HCT116 (cell line): ENCODE data around the gene GPC5. TPM values are rescaled to one million over a fixed set of nuclear protein-coding genes. Genes with fewer than 3 reads are reported as not detected.

Experiments
- ATAC-seq: fragments of 200-7000 bp; cut with Tn5 transposase; 2 replicates; pipeline ENCODE4 v1.9.1; 2020; ENCODE audit warnings: mild to moderate bottlenecking, moderate library complexity
- BruUV-seq: library from RNA; stranded (reverse); fragments of 400-500 nt; replicated peaks from 2 replicates; lab custom pipeline; 2021; lab: Mats Ljungman, UMichigan
- CTCF ChIA-PET: fragments of 300-600 bp; sonication (Branson Sonifier 250); formaldehyde crosslinking; loops from one replicate; lab custom pipeline; 2021; ENCODE audit warnings: antibody characterized with exemption; lab: Charles Lee
- POLR2A ChIA-PET: fragments of 300-600, 350-600 bp; sonication (Branson Sonifier 250); formaldehyde crosslinking; loops from one replicate; lab custom pipeline; 2021; ENCODE audit warnings: antibody characterized with exemption; lab: Charles Lee
- RAD21 ChIA-PET, 2 experiments: fragments of 300-600 bp; sonication (Branson Sonifier 250); formaldehyde crosslinking; loops; one replicate each; lab custom pipeline; 2023; ENCODE audit warnings: low total read pairs in 2 of 2; ENCODE audit not compliant: uncharacterized antibody in 2 of 2, unreplicated experiment in 2 of 2, low non-redundant PET in 1 of 2; lab: Charles Lee
- DNase-seq: peaks from one replicate; pipeline ENCODE4 v3.0.0-alpha.2; 2010; ENCODE audit warnings: low read depth, low spot score
- H2AFZ ChIP-seq: fragments of 200-600 bp; shearing (Covaris generic), sonication (generic); 2 replicates; pipeline ENCODE4 v1.6.1; 2017; ENCODE audit warnings: low read depth, mixed run types, mixed read lengths, antibody characterized with exemption, low read length; ENCODE audit not compliant: poor library complexity, severe bottlenecking
- H3K27ac ChIP-seq: 2 replicates; pipeline ENCODE4 v1.5.1; 2012; ENCODE audit warnings: low read depth, low read length
- H3K27me3 ChIP-seq: fragments of 200-600 bp; sonication (generic); 2 replicates; pipeline ENCODE4 v1.6.1; 2016; ENCODE audit warnings: mixed run types, low read length, mixed read lengths; ENCODE audit not compliant: insufficient read depth
- H3K36me3 ChIP-seq, 2 experiments: fragments of 200-500 bp in 1 of 2; fragments of 200-600 bp in 1 of 2; sonication (Bioruptor generic) in 1 of 2; sonication (generic) in 1 of 2; 2 replicates each; pipeline versions ENCODE4 v1.5.1 to v1.6.1; 2014 to 2016; ENCODE audit warnings: low read length in 2 of 2, inconsistent platforms in 1 of 2, mixed read lengths in 1 of 2, mixed run types in 1 of 2; ENCODE audit not compliant: insufficient read depth in 2 of 2, control insufficient read depth in 1 of 2
- H3K4me1 ChIP-seq, 2 experiments: fragments of 200-600 bp in 1 of 2; sonication (generic) in 1 of 2; 2 replicates each; pipeline versions ENCODE4 v1.5.1 to v1.6.1; 2012 to 2017; ENCODE audit warnings: low read length in 2 of 2, inconsistent platforms in 1 of 2, mild to moderate bottlenecking in 1 of 2, mixed read lengths in 1 of 2, mixed run types in 1 of 2, moderate library complexity in 1 of 2; ENCODE audit not compliant: insufficient read depth in 2 of 2, control insufficient read depth in 1 of 2
- H3K4me2 ChIP-seq: fragments of 200-600 bp; sonication (generic); 2 replicates; pipeline ENCODE4 v1.6.1; 2017; ENCODE audit warnings: mixed run types, low read length, mixed read lengths
- H3K4me3 ChIP-seq, 2 experiments: fragments of 200-600 bp in 1 of 2; sonication (generic) in 1 of 2; replicated peaks in 1 of 2; 2 replicates each; pipeline ENCODE4 v1.5.1; 2011 to 2016; ENCODE audit warnings: low read length in 2 of 2, control low read depth in 1 of 2, low read depth in 1 of 2, mild to moderate bottlenecking in 1 of 2, mixed read lengths in 1 of 2, mixed run types in 1 of 2
- H3K79me2 ChIP-seq: fragments of 200-600 bp; sonication (generic); 2 replicates; pipeline ENCODE4 v1.6.1; 2017; ENCODE audit warnings: mild to moderate bottlenecking, mixed run types, low read length, moderate library complexity, mixed read lengths; ENCODE audit not compliant: insufficient read depth
- H3K9ac ChIP-seq: fragments of 200-600 bp; sonication (generic); 2 replicates; pipeline ENCODE4 v1.6.1; 2016; ENCODE audit warnings: low read length, mixed read lengths
- H3K9me2 ChIP-seq: fragments of 200-600 bp; sonication (generic), shearing (Covaris generic); 2 replicates; pipeline ENCODE4 v1.6.1; 2017; ENCODE audit warnings: mixed run types, mild to moderate bottlenecking, moderate library complexity; ENCODE audit not compliant: insufficient read depth
- H3K9me3 ChIP-seq, 2 experiments: fragments of 200-500 bp in 1 of 2; fragments of 200-600 bp in 1 of 2; sonication (Bioruptor generic) in 1 of 2; sonication (generic) in 1 of 2; 2 replicates each; pipeline ENCODE4 v1.6.1; 2014 to 2017; ENCODE audit warnings: low read length in 2 of 2, mixed read lengths in 2 of 2, inconsistent platforms in 1 of 2, low read depth in 1 of 2, mild to moderate bottlenecking in 1 of 2, mixed run types in 1 of 2, moderate library complexity in 1 of 2; ENCODE audit not compliant: control insufficient read depth in 1 of 2, insufficient read depth in 1 of 2
- H4K20me1 ChIP-seq: fragments of 200-600 bp; sonication (generic), shearing (Covaris generic); 2 replicates; pipeline ENCODE4 v1.6.1; 2017; ENCODE audit warnings: mixed run types, mild to moderate bottlenecking, moderate library complexity; ENCODE audit not compliant: insufficient read depth
- ATF3 ChIP-seq: IDR thresholded peaks from 2 replicates; pipeline ENCODE4 v1.6.1; 2012
- CBX3 ChIP-seq: IDR thresholded peaks from 2 replicates; pipeline ENCODE4 v1.6.1; 2012; ENCODE audit warnings: low read depth
- CEBPB ChIP-seq: IDR thresholded peaks from 2 replicates; pipeline ENCODE4 v1.6.1; 2012; ENCODE audit warnings: low read depth
- CTCF ChIP-seq, 3 experiments: fragments of 200-600 bp in 1 of 3; sonication (generic) in 1 of 3; IDR thresholded peaks in 2 of 3; conservative IDR thresholded peaks in 1 of 3; 2 replicates each; pipeline ENCODE4 v1.5.1; 2012 to 2017; ENCODE audit warnings: low read depth in 2 of 3, low read length in 2 of 3, antibody characterized with exemption in 1 of 3, borderline replicate concordance in 1 of 3, control low read depth in 1 of 3, mild to moderate bottlenecking in 1 of 3, mixed read lengths in 1 of 3, mixed run types in 1 of 3, moderate library complexity in 1 of 3; ENCODE audit not compliant: insufficient read depth in 1 of 3
- ELF1 ChIP-seq: IDR thresholded peaks from 2 replicates; pipeline ENCODE4 v1.6.1; 2012; ENCODE audit warnings: low read depth, borderline replicate concordance
- EZH2 ChIP-seq: fragments of 200-600 bp; sonication (generic); IDR thresholded peaks from 2 replicates; pipeline ENCODE4 v1.6.1; 2017; ENCODE audit warnings: antibody characterized with exemption, mixed run types
- EZH2phosphoT487 ChIP-seq: fragments of 200-600 bp; IDR thresholded peaks from 2 replicates; pipeline ENCODE4 v1.6.1; 2018; ENCODE audit warnings: antibody characterized with exemption, borderline replicate concordance
- JUND ChIP-seq: IDR thresholded peaks from 2 replicates; pipeline ENCODE4 v1.6.1; 2012
- MAX ChIP-seq: IDR thresholded peaks from 2 replicates; pipeline ENCODE4 v1.6.1; 2012
- RAD21 ChIP-seq: IDR thresholded peaks from 2 replicates; pipeline ENCODE4 v1.6.1; 2012; ENCODE audit warnings: low read depth, mild to moderate bottlenecking
- REST ChIP-seq: IDR thresholded peaks from 2 replicates; pipeline ENCODE4 v1.6.1; 2012; ENCODE audit warnings: low read depth
- SIN3A ChIP-seq: IDR thresholded peaks from 2 replicates; pipeline ENCODE4 v1.6.1; 2012; ENCODE audit warnings: low read depth
- SRF ChIP-seq: IDR thresholded peaks from 2 replicates; pipeline ENCODE4 v1.6.1; 2012; ENCODE audit warnings: low read depth
- TCF7L2 ChIP-seq: IDR thresholded peaks from 2 replicates; pipeline ENCODE4 v1.7.0; 2011; ENCODE audit warnings: borderline replicate concordance, inconsistent platforms; ENCODE audit not compliant: insufficient read depth, insufficient read length; ENCODE audit errors: extremely low read depth
- YY1 ChIP-seq: IDR thresholded peaks from 2 replicates; pipeline ENCODE4 v1.6.1; 2011; ENCODE audit warnings: low read length, low read depth, moderate library complexity, mild to moderate bottlenecking; ENCODE audit not compliant: insufficient replicate concordance; ENCODE audit errors: extremely low read depth
- ZFX ChIP-seq: fragments of 450-650 bp; IDR thresholded peaks from 2 replicates; pipeline ENCODE4 v1.6.1; 2017
- ZNF274 ChIP-seq: fragments of 200-500 bp; sonication (Bioruptor generic); IDR thresholded peaks from 2 replicates; pipeline ENCODE4 v1.6.1; 2014; ENCODE audit warnings: mild to moderate bottlenecking, low read depth, low read length, inconsistent platforms
- intact Hi-C: fragments of 100-400 bp; cut with micrococcal nuclease; formaldehyde crosslinking; loops from 2 replicates; pipeline ENCODE4 v1.10.0; 2022
- total RNA-seq: library from RNA; stranded (reverse); gene quantifications from one replicate; pipeline ENCODE4 v1.2.1, GENCODE V29; 2021; ENCODE audit not compliant: unreplicated experiment

Gene GPC5
- total RNA-seq, 1 experiment from 2014 or later: not detected

- no peak for TF ChIP-seq EZH2phosphoT487
- TF ChIP-seq YY1: no peak
- no peak for TF ChIP-seq SIN3A
- no peak for TF ChIP-seq REST
- no peak for TF ChIP-seq CEBPB
- no peak for TF ChIP-seq RAD21
- no peak for TF ChIP-seq SRF
- no peak for TF ChIP-seq ZFX
- no peak for TF ChIP-seq ZNF274
- no peak for TF ChIP-seq CBX3
- no peak for TF ChIP-seq EZH2
- no peak for TF ChIP-seq ELF1
- TF ChIP-seq MAX: no peak
- TF ChIP-seq TCF7L2: no peak
- no peak for TF ChIP-seq CTCF (IDR thresholded peaks at IDR 0.05 in 2 of 3, conservative IDR thresholded peaks at IDR 0.05 in 1 of 3; ENCODE audit: borderline replicate concordance in 1 of 3, insufficient read depth in 1 of 3, low read depth in 2 of 3, low read length in 2 of 3)
- TF ChIP-seq ATF3: no peak
- no peak for TF ChIP-seq JUND
- no peaks in the 10 kb centered on the region for H3K79me2 ChIP-seq
- H3K9ac ChIP-seq: no peak overlapping the region
- ChIA-PET RAD21 (no interaction called here), POLR2A (no interaction called here), CTCF (no interaction called here)
- H4K20me1 ChIP-seq: no peaks in the 10 kb centered on the region
- no peak overlapping the region for H3K4me2 ChIP-seq
- H2AFZ ChIP-seq: no peak overlapping the region
- no TSS peak for BruUV-seq
- no peak overlapping the region for H3K4me3 ChIP-seq
- intact Hi-C loops: no loop called here
- DNase-seq (no peak), ATAC-seq (no peak)
- H3K36me3 ChIP-seq: no peaks in the 10 kb centered on the region
- no peaks in the 10 kb centered on the region for H3K9me2 ChIP-seq
- H3K4me1 ChIP-seq: no peaks in the 10 kb centered on the region
- H3K27me3 ChIP-seq: no peaks in the 10 kb centered on the region
- H3K9me3 ChIP-seq: peaks cover 7 to 21% of the 10 kb centered on the region in 2 experiments; a peak in 3 of 4 replicates
- no peak overlapping the region for H3K27ac ChIP-seq
These were observed 1337.5 kb downstream of the GPC5 start for GRCh38 chr13:92735909-92736308.
